Measurements from ENCODE around the gene TAOK2. TPM values are rescaled to one million over a fixed set of nuclear protein-coding genes. Genes with fewer than 3 reads are reported as not detected.

Gene TAOK2
- total and polyA plus RNA-seq, 2 of the 13 experiments (the other 11 are each of a cell fraction or from before 2014, with no cell fraction given), result 17.4 to 43.2 TPM

GRCh38 chr16:30028438-30029076, 54.9 kb downstream of the TAOK2 start (continued):
- TF ChIP-seq HOXA5 (CRISPR knock-in tag; IDR thresholded peaks at IDR 0.05) (0 out of 2 replicates have a peak, but pooled peaks have one; percentile 45), CREM (IDR thresholded peaks at IDR 0.05) (no peak), CREM (CRISPR knock-in tag; IDR thresholded peaks at IDR 0.05) (no peak), NFKB2 (CRISPR knock-in tag; IDR thresholded peaks at IDR 0.05; ENCODE audit: borderline replicate concordance) (peak; percentile 64; the same call in 1 of the 2 replicates), POLR2A (IDR thresholded peaks at IDR 0.05; ENCODE audit: insufficient read depth in 1 of 2, low read depth in 2 of 2, low read length in 2 of 2) (no peak), SP2 (CRISPR knock-in tag; IDR thresholded peaks at IDR 0.05) (no peak), PRDM4 (CRISPR knock-in tag; IDR thresholded peaks at IDR 0.05; ENCODE audit: borderline replicate concordance) (no peak), KLF16 (CRISPR knock-in tag; IDR thresholded peaks at IDR 0.05) (peak in 1 of 2 experiments; percentile 66; a peak in 2 of 4 replicates), PLSCR1 (CRISPR knock-in tag; IDR thresholded peaks at IDR 0.05; ENCODE audit: borderline replicate concordance) (no peak), FOSL2 (CRISPR knock-in tag; IDR thresholded peaks at IDR 0.05) (peak; percentile 27; the same call in 1 of the 2 replicates), ZNF567 (CRISPR knock-in tag; IDR thresholded peaks at IDR 0.05; ENCODE audit: borderline replicate concordance) (no peak), ZNF878 (CRISPR knock-in tag; IDR thresholded peaks at IDR 0.05) (no peak; the same call in 1 of the 2 replicates), MIER2 (CRISPR knock-in tag; IDR thresholded peaks at IDR 0.05) (peak; percentile 97), ERF (CRISPR knock-in tag; IDR thresholded peaks at IDR 0.05) (peak; percentile 55; the same call in 1 of the 2 replicates), REST (IDR thresholded peaks at IDR 0.05; ENCODE audit: borderline replicate concordance in 1 of 2, low read depth in 1 of 2, low read length in 2 of 2) (peak; percentile 92 to 97), THAP9 (CRISPR knock-in tag; IDR thresholded peaks at IDR 0.05; ENCODE audit: borderline replicate concordance) (no peak), ATF3 (CRISPR knock-in tag; IDR thresholded peaks at IDR 0.05) (0 out of 2 replicates have a peak, but pooled peaks have one; percentile 39), ZNF343 (CRISPR knock-in tag; IDR thresholded peaks at IDR 0.05) (no peak), PHB2 (IDR thresholded peaks at IDR 0.05; ENCODE audit: partially characterized antibody) (no peak), NR2F6 (IDR thresholded peaks at IDR 0.05) (no peak), NR2F6 (CRISPR knock-in tag; IDR thresholded peaks at IDR 0.05) (peak; percentile 11; the same call in 1 of the 2 replicates)

Data from HepG2 (cell line).